GM12872 (cell line): ENCODE measurements around the gene ZNF582.

Source experiments
- TF ChIP-seq, protein P1 (sequence below): IDR thresholded peaks from 3 replicates; pipeline ENCODE4 v1.5.1; 2011; ENCODE audit warnings: low read depth, mild to moderate bottlenecking, low read length, moderate library complexity; ENCODE audit not compliant: insufficient read depth

Gene ZNF582

DNA sequence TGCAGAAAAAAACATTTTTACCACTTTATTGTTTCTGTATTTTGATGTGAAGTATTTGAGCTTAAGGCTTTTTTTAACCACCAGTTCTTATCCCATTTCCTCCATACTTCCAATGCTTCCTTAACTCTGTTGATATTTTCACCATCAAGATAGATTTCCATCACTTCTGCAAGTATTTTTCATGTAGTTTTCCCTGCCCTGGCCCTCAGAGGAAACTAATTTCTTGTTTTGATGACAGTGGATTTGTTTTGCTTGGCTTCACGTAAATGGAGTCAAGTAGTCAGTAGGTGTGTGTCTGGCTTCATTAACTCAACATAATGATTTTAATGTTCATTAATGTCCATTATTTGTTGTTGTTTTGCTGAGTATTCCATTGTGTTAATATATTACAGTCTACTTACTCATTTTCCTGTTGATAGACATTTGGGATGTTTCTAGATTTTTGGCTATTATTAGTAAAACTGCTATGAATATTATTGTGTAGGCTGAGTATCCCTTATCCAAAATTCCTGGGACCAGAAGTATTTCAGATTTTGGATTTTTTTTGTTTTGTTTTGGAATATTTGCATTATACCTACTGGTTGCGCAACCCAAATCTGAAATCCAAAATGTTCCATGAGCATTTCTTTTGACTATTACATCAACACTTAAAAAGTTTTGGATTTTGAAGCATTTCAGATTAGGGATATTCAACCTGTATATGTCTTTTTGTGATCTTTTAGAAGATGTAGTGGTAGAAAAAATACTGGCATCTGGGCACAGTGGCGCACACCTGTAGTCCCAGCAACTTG lies 23.3 kb downstream of the ZNF582 start:
- TF ChIP-seq, protein P1, sequence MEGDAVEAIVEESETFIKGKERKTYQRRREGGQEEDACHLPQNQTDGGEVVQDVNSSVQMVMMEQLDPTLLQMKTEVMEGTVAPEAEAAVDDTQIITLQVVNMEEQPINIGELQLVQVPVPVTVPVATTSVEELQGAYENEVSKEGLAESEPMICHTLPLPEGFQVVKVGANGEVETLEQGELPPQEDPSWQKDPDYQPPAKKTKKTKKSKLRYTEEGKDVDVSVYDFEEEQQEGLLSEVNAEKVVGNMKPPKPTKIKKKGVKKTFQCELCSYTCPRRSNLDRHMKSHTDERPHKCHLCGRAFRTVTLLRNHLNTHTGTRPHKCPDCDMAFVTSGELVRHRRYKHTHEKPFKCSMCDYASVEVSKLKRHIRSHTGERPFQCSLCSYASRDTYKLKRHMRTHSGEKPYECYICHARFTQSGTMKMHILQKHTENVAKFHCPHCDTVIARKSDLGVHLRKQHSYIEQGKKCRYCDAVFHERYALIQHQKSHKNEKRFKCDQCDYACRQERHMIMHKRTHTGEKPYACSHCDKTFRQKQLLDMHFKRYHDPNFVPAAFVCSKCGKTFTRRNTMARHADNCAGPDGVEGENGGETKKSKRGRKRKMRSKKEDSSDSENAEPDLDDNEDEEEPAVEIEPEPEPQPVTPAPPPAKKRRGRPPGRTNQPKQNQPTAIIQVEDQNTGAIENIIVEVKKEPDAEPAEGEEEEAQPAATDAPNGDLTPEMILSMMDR, result no peak

DNA sequence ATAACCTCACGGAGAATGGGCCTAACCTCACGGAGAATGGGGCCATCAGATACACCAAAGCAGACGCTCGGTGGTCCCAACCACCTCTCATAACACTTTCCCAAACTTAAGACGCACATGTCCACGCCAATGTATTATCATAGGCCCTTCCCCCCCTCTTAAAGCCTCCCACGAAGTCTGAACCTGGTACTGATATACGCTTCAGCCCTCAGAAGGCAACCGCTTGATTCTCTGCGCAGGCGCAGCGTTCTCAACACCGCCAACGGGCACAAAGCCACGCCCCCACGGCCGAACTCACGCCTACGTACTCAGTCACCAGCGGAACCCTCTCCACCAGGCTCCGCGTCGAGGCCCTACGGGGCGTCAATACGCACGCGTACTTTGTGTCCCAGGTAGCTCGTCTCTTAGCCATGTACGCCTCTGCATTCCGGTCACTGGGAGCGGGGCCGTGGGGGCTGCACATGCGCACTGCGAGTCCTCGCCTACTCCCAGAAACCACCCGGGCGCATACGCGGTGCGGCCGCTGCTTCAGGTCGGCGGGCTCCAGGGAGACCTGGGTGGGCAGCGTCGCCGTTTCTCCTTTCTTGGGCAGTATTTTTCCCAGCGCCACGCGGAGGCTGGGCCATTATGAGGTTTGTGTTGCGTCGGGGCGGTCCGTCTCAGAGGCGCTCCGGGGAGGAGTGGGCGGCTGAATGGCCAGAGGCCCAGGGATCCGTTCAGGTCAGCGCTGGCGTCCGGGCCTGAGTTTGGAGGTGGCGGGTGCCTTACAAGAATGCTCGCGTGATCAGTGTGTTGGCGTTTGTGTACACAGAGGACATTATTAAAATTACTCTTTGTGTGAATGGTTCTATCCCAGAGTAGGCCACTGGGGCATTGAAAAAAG lies 25.3 kb downstream of the ZNF582 start:
- TF ChIP-seq, protein P1, result no peak

DNA sequence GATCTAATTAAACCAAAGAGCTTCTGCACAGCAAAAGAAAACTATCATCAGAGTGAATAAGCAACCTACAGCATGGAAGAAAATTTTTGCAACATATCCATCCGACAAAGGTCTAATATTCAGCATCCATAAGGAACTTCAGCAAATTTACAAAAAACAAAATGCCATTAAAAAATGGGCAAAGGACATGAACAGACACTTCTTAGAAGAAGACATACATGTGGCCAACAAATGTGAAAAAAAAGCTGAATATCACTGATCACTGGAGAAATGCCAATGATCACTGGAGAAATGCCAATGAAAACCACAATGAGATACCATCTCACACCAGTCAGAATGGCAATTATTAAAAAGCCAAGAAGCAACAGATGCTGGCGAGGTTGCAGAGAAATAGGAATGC lies 32.5 kb downstream of the ZNF582 start:
- TF ChIP-seq, protein P1, result no peak

DNA sequence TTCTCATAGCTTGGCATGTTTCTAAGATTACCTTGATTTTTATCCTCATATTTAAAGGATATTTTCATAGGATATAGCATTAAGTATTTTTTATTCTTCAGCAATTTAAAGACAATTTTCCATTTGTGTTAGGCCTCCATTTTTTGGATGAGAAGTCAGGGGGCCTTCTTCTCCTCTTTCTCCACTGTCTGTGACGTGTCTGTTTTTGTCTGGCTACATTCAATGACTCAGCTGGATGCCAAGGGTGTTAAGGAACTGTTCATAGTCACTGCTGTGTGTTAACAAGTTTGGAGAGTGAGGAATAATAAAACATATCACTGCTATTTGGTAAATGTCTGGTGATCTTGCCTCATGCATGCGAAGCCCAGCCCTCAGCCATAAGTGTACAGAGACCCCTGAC lies 36.4 kb downstream of the ZNF582 start:
- TF ChIP-seq, protein P1, result no peak

DNA sequence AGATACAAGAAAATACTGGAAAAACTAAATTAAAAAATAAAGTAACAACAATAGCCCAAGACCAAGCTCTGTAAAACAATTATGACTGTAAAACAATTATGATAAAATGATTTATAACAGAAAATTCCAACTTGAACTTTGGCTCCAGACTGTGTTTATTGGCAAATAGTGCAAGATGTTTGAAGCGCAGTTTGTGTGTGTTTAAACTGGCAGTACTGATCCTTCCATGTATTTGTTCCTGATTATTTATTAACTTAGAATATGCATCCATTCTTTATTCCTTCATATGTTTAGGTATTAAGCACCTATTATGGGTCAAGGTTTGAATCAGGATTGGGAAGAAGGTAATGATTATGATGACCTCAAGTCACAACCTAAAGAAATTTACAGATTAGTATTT lies 37.8 kb downstream of the ZNF582 start:
- TF ChIP-seq, protein P1, result no peak

DNA sequence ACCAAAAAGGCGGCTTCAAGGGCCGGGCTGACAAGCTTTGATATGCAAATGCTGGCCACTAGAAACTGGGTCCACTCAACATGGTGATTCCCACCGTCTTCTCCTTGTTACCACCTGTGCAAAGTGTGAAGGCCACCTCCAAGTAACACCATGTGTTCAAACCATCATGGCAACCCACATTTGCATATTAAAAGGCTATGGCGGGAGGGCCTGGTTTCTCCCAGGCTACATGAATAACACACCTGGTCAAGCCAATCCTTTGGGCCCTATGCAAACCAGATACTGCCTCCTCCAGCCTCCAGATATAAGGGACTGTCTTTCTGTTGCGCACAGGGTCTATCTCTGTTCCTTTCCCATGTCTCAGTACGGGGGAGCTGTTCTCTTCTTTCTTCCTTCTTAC lies 42.1 kb downstream of the ZNF582 start:
- TF ChIP-seq, protein P1, result no peak

DNA sequence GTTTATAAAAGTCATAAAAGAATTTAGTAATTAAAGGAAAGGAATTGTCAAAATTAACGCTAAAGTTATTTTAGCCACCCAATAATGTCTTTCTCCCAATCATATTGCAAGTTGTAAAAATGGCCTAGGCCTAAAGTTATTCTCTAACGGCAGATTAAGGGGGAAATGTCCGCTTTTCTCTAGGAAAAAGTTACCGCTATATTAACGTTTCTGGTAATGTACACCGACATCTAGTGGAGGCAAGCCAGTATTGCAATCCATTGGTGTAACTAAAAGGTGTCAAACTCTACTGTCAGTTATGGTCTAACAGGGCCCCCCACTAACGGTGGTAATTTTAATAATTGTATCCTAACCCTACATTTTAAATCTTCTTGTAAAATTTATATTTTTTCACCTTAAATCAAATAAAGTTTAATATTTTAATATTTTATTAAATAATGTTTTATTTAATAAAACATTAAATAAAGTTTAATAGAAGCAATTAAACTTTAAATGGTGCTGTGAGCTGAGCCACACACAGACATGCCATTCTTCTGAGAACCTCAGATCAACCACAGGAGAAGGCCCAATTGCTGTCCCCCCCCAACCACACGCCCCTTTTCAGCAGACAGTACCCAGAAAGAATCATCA lies 42.8 kb downstream of the ZNF582 start:
- TF ChIP-seq, protein P1, result peak; percentile 81
